GM23338 (cell line): Measurements from ENCODE around the gene GPC2. TPM values are rescaled to one million over a fixed set of nuclear protein-coding genes. Genes with fewer than 3 reads are reported as not detected.

Source experiments
- ATAC-seq: fragments of 200-7000 bp; cut with Tn5 transposase; 3 replicates; pipeline ENCODE4 v1.9.1; 2020
- DNase-seq: peaks from one replicate; pipeline ENCODE4 v3.0.0-alpha.2; 2015; ENCODE audit warnings: low spot score
- H2AFZ ChIP-seq: fragments of 200-600 bp; sonication (generic); 2 replicates; pipeline ENCODE4 v1.8.0; 2016; ENCODE audit warnings: antibody characterized with exemption, mild to moderate bottlenecking, moderate library complexity
- H3F3A ChIP-seq: fragments of 200-600 bp; sonication (generic); replicated peaks from 2 replicates; pipeline ENCODE4 v1.8.0; 2017; ENCODE audit warnings: antibody characterized with exemption, mixed run types, low read depth
- H3K27ac ChIP-seq: fragments of 200-600 bp; sonication (generic); 2 replicates; pipeline ENCODE4 v1.6.1; 2016; ENCODE audit warnings: low read depth
- H3K27me3 ChIP-seq: fragments of 200-600 bp; sonication (generic); 2 replicates; pipeline ENCODE4 v1.8.0; 2016; ENCODE audit warnings: mild to moderate bottlenecking, mixed run types, moderate library complexity; ENCODE audit not compliant: insufficient read depth
- H3K36me3 ChIP-seq: fragments of 200-600 bp; sonication (generic); 2 replicates; pipeline ENCODE4 v1.8.0; 2016; ENCODE audit warnings: mild to moderate bottlenecking; ENCODE audit not compliant: insufficient read depth
- H3K4me1 ChIP-seq: fragments of 200-600 bp; sonication (generic); 2 replicates; pipeline ENCODE4 v1.8.0; 2016; ENCODE audit warnings: mild to moderate bottlenecking, moderate library complexity; ENCODE audit not compliant: insufficient read depth
- H3K4me2 ChIP-seq: fragments of 200-600 bp; sonication (generic); 2 replicates; pipeline ENCODE4 v1.7.1; 2017; ENCODE audit warnings: mixed run types
- H3K4me3 ChIP-seq: fragments of 200-600 bp; sonication (generic); 2 replicates; pipeline ENCODE4 v1.6.1; 2016; ENCODE audit warnings: mixed run types
- H3K79me2 ChIP-seq: fragments of 200-600 bp; sonication (generic); replicated peaks from 2 replicates; pipeline ENCODE4 v1.8.0; 2017; ENCODE audit warnings: mild to moderate bottlenecking; ENCODE audit not compliant: insufficient read depth
- H3K9me2 ChIP-seq: fragments of 200-600 bp; sonication (generic); 2 replicates; pipeline ENCODE4 v1.8.0; 2017; ENCODE audit not compliant: insufficient read depth
- H4K20me1 ChIP-seq: fragments of 200-600 bp; sonication (generic); replicated peaks from 2 replicates; pipeline ENCODE4 v1.8.0; 2017; ENCODE audit warnings: mild to moderate bottlenecking; ENCODE audit not compliant: insufficient read depth
- H3K27ac Mint-ChIP-seq: 2 replicates; pipeline ENCODE4 v1.8.0; 2020; ENCODE audit warnings: inconsistent platforms, mild to moderate bottlenecking, moderate library complexity, mixed read lengths
- H3K27me3 Mint-ChIP-seq: 3 replicates; pipeline ENCODE4 v1.8.0; 2022; ENCODE audit warnings: low read depth, mild to moderate bottlenecking, moderate library complexity, mixed read lengths, inconsistent platforms; ENCODE audit not compliant: insufficient read depth, poor library complexity
- H3K36me3 Mint-ChIP-seq: 3 replicates; pipeline ENCODE4 v1.8.0; 2021; ENCODE audit warnings: low read depth, mild to moderate bottlenecking, inconsistent platforms, moderate library complexity, mixed read lengths
- H3K4me1 Mint-ChIP-seq: 3 replicates; pipeline ENCODE4 v1.8.0; 2020; ENCODE audit warnings: mild to moderate bottlenecking, inconsistent platforms, mixed read lengths
- H3K4me3 Mint-ChIP-seq: 3 replicates; pipeline ENCODE4 v1.8.0; 2021; ENCODE audit warnings: moderate library complexity, mild to moderate bottlenecking, inconsistent platforms, mixed read lengths
- H3K9me3 Mint-ChIP-seq: 3 replicates; pipeline ENCODE4 v1.8.0; 2020; ENCODE audit warnings: moderate library complexity, mild to moderate bottlenecking, inconsistent platforms, mixed read lengths
- CREB1 ChIP-seq: fragments of 250-450 bp; sonication (Bioruptor Pico); IDR thresholded peaks from 2 replicates; pipeline ENCODE4 v1.5.0; 2020; ENCODE audit warnings: low read depth, mild to moderate bottlenecking, moderate library complexity
- CTCF ChIP-seq, 2 experiments: fragments of 200-600 bp in 1 of 2; sonication (generic) in 1 of 2; conservative IDR thresholded peaks; 2 replicates each; pipeline versions ENCODE4 v1.5.1 to v1.6.1; 2016 to 2017; ENCODE audit warnings: antibody characterized with exemption in 2 of 2, low read depth in 2 of 2, mild to moderate bottlenecking in 2 of 2, moderate library complexity in 1 of 2
- ETS1 ChIP-seq: IDR thresholded peaks from 2 replicates; pipeline ENCODE4 v1.6.1; 2016; ENCODE audit warnings: antibody characterized with exemption
- EZH2 ChIP-seq: fragments of 200-600 bp; sonication (generic); IDR thresholded peaks from one replicate; pipeline ENCODE4 v1.8.0; 2017; ENCODE audit warnings: antibody characterized with exemption, mild to moderate bottlenecking, low read depth; ENCODE audit not compliant: unreplicated experiment
- EZH2phosphoT487 ChIP-seq: fragments of 200-600 bp; sonication (generic); IDR thresholded peaks from one replicate; pipeline ENCODE4 v1.8.1; 2018; ENCODE audit warnings: antibody characterized with exemption; ENCODE audit not compliant: unreplicated experiment
- JUNB ChIP-seq: IDR thresholded peaks from one replicate; pipeline ENCODE4 v1.6.1; 2016; ENCODE audit warnings: antibody characterized with exemption; ENCODE audit not compliant: unreplicated experiment
- NANOG ChIP-seq: IDR thresholded peaks from 2 replicates; pipeline ENCODE4 v1.6.1; 2016; ENCODE audit warnings: antibody characterized with exemption, borderline replicate concordance
- POLR2AphosphoS5 ChIP-seq: IDR thresholded peaks from 2 replicates; pipeline ENCODE4 v1.6.1; 2016; ENCODE audit warnings: antibody characterized with exemption, low read depth
- REST ChIP-seq: IDR thresholded peaks from one replicate; pipeline ENCODE4 v1.6.1; 2018; ENCODE audit warnings: antibody characterized with exemption; ENCODE audit not compliant: unreplicated experiment
- STAT1 ChIP-seq: IDR thresholded peaks from one replicate; pipeline ENCODE4 v1.6.1; 2016; ENCODE audit warnings: antibody characterized with exemption; ENCODE audit not compliant: unreplicated experiment
- ZNF114 ChIP-seq: fragments of 250-450 bp; sonication (Bioruptor Pico); IDR thresholded peaks from 2 replicates; pipeline ENCODE4 v1.5.0; 2020; ENCODE audit warnings: mild to moderate bottlenecking, moderate library complexity
- ZNF331 ChIP-seq: fragments of 250-450 bp; sonication (Bioruptor Pico); IDR thresholded peaks from 2 replicates; pipeline ENCODE4 v1.5.0; 2020; ENCODE audit warnings: low read depth, mild to moderate bottlenecking, moderate library complexity
- ZNF462 ChIP-seq: fragments of 250-450 bp; sonication (Bioruptor Pico); IDR thresholded peaks from 2 replicates; pipeline ENCODE4 v1.5.0; 2020; ENCODE audit warnings: mild to moderate bottlenecking, moderate library complexity
- polyA plus RNA-seq: library from polyadenylated mRNA; unstranded; fragments of >200 nt; fragmentation: Nextera tagmentation; extraction: Ambion mirVana; gene quantifications from 2 replicates; pipeline ENCODE4 v1.2.1, GENCODE V29; 2016
- total RNA-seq: library from RNA; depleted of rRNA; stranded (reverse); fragments of >200 nt; shearing (Covaris generic); gene quantifications from 2 replicates; pipeline ENCODE4 v1.2.3, GENCODE V29; 2014

The GPC2 gene
- total and polyA plus RNA-seq, 2 experiments from 2014 or later = 10.7 to 48.8 TPM

GRCh38 chr7:100163871-100164270 lies 13.3 kb downstream of the GPC2 start:
- H3K27ac Mint-ChIP-seq = no peak overlapping the region
- Histone ChIP-seq H3K27ac (no peak overlapping the region), H3K4me1 (peaks cover 14% of the 10 kb centered on the region), H4K20me1 (no peaks in the 10 kb centered on the region), H3K79me2 (no peaks in the 10 kb centered on the region), H3K9me2 (no peaks in the 10 kb centered on the region), H3K36me3 (no peaks in the 10 kb centered on the region), H3K4me3 (no peak overlapping the region), H2AFZ (no peak overlapping the region), H3K4me2 (no peak overlapping the region), H3F3A (peaks cover 13% of the 10 kb centered on the region), H3K27me3 (peaks cover 16% of the 10 kb centered on the region)
- no peak for ATAC-seq
- peaks cover 37% of the 10 kb centered on the region for H3K4me1 Mint-ChIP-seq
- H3K9me3 Mint-ChIP-seq = no peaks in the 10 kb centered on the region
- H3K4me3 Mint-ChIP-seq = no peak overlapping the region; the same call in 2 of the 3 replicates
- peaks cover 40% of the 10 kb centered on the region for H3K27me3 Mint-ChIP-seq
- no peak for DNase-seq
- TF ChIP-seq JUNB = no peak
- no peak for TF ChIP-seq CTCF (conservative IDR thresholded peaks at IDR 0.05; ENCODE audit: low read depth in 2 of 2)
- TF ChIP-seq ZNF462 (CRISPR knock-in tag) = no peak
- TF ChIP-seq ETS1 = no peak
- no peak for TF ChIP-seq POLR2AphosphoS5
- no peak for TF ChIP-seq ZNF331
- TF ChIP-seq EZH2 = no peak
- TF ChIP-seq EZH2phosphoT487 = no peak
- TF ChIP-seq ZNF114 (CRISPR knock-in tag) = no peak
- no peak for TF ChIP-seq REST
- no peak for TF ChIP-seq STAT1
- no peak for TF ChIP-seq NANOG
- TF ChIP-seq CREB1 (CRISPR knock-in tag) = no peak
- no peaks in the 10 kb centered on the region; the same call in 2 of the 3 replicates for H3K36me3 Mint-ChIP-seq
